GM13977 (cell line): ENCODE data around the gene CCT3.

ENCODE experiments used
- DNase-seq: peaks from one replicate; pipeline ENCODE4 v3.0.0; 2012; ENCODE audit warnings: low spot score
- in situ Hi-C: fragments of 300-500 bp; cut with MboI; formaldehyde crosslinking; loops from one replicate; pipeline ENCODE4 v1.12.0; 2022; ENCODE audit warnings: low sequenced_read_pairs, low pct_unique_long_range_greater_than_20kb, mixed read lengths, inconsistent platforms; ENCODE audit not compliant: unreplicated experiment
- TF ChIP-seq, protein P1 (sequence below): IDR thresholded peaks from 2 replicates; pipeline ENCODE4 v1.5.1; 2012; ENCODE audit warnings: mild to moderate bottlenecking, control low read depth; ENCODE audit not compliant: insufficient read depth; ENCODE audit errors: extremely low read depth, missing control alignments

CCT3 gene

DNA sequence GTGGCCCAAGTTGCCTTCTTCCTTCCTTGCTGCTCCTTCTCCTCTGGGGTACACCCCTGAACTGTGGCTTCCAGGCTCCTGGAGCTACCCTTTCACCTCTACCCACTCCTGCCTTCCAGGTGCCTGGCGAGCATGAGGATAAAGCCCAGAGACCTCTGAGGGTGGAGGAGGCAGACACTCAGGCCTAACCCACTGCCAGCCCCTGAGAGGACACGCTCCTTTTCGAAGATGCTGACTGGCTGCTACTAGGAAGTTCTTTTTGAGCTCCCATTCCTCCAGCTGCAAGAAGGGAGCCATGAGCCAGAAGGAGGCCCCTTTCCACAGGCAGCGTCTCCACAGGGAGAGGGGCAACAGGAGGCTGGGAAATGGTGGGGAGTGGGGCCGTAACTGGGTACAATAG lies 46.6 kb upstream of the CCT3 start:
- no peak for DNase-seq
- in situ Hi-C loops = loop anchor here (5.0 to 10.0 kb wide), 2 partner anchors 58 to 230 kb away; partner anchors contain the start of gene HAPLN2
- TF ChIP-seq, protein P1, sequence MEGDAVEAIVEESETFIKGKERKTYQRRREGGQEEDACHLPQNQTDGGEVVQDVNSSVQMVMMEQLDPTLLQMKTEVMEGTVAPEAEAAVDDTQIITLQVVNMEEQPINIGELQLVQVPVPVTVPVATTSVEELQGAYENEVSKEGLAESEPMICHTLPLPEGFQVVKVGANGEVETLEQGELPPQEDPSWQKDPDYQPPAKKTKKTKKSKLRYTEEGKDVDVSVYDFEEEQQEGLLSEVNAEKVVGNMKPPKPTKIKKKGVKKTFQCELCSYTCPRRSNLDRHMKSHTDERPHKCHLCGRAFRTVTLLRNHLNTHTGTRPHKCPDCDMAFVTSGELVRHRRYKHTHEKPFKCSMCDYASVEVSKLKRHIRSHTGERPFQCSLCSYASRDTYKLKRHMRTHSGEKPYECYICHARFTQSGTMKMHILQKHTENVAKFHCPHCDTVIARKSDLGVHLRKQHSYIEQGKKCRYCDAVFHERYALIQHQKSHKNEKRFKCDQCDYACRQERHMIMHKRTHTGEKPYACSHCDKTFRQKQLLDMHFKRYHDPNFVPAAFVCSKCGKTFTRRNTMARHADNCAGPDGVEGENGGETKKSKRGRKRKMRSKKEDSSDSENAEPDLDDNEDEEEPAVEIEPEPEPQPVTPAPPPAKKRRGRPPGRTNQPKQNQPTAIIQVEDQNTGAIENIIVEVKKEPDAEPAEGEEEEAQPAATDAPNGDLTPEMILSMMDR = no peak

DNA sequence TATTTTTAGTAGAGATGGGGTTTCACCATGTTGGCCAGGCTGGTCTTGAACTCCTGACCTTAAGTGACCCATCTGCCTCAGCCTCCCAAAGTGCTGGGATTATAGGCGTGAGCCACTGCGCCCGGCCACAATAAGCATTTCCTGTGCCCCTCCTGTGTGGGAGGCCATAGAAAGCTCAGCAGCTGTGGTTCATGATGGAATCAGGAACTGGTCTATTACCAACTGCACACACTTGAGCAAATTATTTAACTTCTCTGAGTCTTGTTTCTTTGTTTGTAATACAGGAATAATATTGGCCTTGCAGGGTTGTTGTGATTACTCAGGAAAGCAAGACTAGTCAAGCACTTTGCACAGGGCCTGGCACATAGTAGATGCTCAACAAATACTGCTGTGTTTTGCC lies 45.9 kb upstream of the CCT3 start:
- in situ Hi-C loops = loop anchor here (5.0 to 10.0 kb wide), 2 partner anchors 58 to 231 kb away; partner anchors contain the start of gene HAPLN2
- TF ChIP-seq, protein P1 = no peak
- DNase-seq = no peak

DNA sequence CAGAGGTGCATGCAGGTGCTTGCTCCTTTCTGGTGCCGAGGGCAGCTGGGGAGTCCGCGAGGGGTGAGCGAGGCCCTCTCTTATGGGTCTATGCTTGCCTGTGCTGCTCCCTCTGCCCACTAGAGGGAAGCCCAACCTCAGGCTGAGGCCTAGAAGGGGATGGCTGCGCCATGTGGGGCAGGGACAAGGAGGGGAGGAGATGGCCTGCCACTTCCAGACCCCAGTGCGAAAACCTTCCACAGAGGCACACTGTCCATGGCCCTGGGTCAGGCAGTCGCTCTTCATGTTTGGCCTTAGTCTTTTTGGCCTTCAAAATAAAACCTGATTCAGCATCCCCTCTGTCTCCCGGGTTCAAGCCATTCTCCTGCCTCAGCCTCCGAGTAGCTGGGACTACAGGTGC lies 44.9 kb upstream of the CCT3 start:
- in situ Hi-C loops = loop anchor here (5.0 to 10.0 kb wide), 2 partner anchors 59 to 232 kb away; partner anchors contain the start of gene HAPLN2
- TF ChIP-seq, protein P1 = peak; percentile 97
- DNase-seq = peak; percentile 89

DNA sequence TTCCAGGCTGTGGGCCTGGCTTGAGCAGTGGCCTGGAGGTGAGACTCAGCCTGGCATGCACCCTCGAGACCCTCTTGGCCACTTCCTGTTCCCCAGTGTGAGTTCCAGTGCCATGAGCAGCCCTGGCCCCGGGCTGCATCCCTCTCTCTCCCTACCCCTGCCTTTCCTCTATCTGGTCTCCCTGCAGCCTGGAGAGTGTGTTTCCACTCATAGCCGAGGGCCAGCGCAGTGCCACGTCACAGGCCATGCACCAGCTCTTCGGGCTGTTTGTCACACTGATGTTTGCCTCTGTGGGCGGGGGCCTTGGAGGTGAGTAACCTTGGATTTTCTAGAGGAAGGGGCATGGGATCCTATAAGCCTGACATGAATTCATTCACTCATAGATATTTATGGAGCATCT lies 44.5 kb upstream of the CCT3 start:
- in situ Hi-C loops = loop anchor here (5.0 to 10.0 kb wide), 2 partner anchors 60 to 232 kb away; partner anchors contain the start of gene HAPLN2
- TF ChIP-seq, protein P1 = peak; percentile 16
- no peak for DNase-seq

DNA sequence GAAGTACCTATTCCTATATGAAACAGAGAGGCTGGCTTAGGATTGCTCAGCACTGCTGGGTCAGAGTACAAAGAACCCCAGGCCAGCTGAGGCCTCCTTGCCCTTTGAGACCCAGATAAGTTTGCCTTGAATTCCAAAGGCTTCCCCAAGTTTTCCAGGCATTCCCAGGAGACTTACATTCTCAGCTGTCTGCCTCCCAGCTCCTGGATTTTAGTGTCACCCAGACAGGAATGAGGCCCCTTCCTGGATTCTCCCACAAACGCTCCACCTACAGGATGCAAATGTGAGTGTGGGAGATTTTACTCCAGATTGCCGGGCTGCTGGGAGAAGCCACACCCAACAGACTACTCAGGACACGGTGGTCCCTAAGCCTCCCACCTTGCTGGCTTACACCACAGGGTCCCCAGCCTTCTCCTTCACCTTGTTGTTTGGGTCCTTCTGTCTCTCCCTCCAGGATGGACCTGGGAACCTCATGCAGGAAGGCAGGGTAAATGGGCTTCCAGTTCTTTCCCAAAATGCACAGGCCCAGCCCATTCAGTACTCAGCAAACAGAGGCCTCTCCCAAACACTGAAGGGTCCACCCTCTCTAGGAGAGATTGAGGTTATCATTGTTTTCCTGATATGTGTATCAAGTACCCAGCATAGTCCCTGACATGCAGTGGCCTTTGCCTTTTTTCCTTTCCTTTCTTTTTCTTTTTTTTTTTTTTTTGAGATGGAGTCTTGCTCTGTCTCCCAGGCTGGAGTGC lies 41.5 kb upstream of the CCT3 start:
- in situ Hi-C loops = loop anchor here (5.0 to 10.0 kb wide), 2 partner anchors 63 to 235 kb away; partner anchors contain the start of gene HAPLN2

DNA sequence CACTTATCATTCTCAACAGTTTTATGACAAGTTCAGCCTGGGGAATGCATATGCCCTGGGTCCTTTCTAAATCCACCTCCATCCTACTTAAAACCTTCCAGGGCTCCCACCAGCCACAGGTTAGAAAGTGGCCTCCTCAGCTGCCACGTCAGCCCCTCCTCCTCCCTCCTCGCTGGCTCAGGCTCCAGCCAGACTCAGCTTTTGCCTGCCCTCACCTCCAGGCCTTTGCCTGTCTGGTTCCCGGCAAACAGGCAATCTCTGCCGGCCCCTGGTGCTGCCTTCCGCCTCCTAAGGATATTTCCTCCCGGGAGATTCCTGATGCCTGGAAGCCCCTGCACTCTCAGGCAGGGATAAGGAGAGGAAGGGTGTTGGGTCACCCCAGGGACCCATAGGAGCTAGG lies 40.5 kb upstream of the CCT3 start:
- TF ChIP-seq, protein P1 = no peak
- no peak for DNase-seq
- in situ Hi-C loops = no loop called here

More for the DNA sequence above, 41.5 kb upstream of the CCT3 start:
- TF ChIP-seq, protein P1 = no peak
- DNase-seq = no peak
